Vagina (tissue), 2 donors: ENCODE data around the gene JPH2. TPM values are rescaled to one million over a fixed set of nuclear protein-coding genes. Genes with fewer than 3 reads are reported as not detected.

Source experiments
- DNase-seq, 2 donors: peaks; one replicate each; pipeline ENCODE4 v3.0.0-alpha.2; 2017; ENCODE audit errors: extremely low spot score in 2 of 2
- H3K27ac ChIP-seq: fragments of 200-600 bp; sonication (generic); one replicate; pipeline ENCODE4 v1.5.1; 2019
- H3K27me3 ChIP-seq: fragments of 200-600 bp; sonication (generic); one replicate; pipeline ENCODE4 v1.5.1; 2019
- H3K36me3 ChIP-seq, 2 donors: fragments of 200-600 bp; sonication (generic); one replicate each; pipeline ENCODE4 v1.5.1; 2017 to 2019
- H3K4me1 ChIP-seq: fragments of 200-600 bp; sonication (generic); one replicate; pipeline ENCODE4 v1.5.1; 2019
- H3K4me3 ChIP-seq, 2 donors: fragments of 200-600 bp; sonication (generic); 1 replicate in 1 of 2; 2 replicates in 1 of 2; pipeline ENCODE4 v1.5.1; 2016 to 2019
- H3K9me3 ChIP-seq: fragments of 200-600 bp; sonication (generic); one replicate; pipeline ENCODE4 v1.5.1; 2019
- POLR2A ChIP-seq, 2 donors: fragments of 450-650 bp; IDR thresholded peaks; one replicate each; pipeline ENCODE4 v1.6.1; 2017; ENCODE audit warnings: antibody characterized with exemption in 2 of 2, mild to moderate bottlenecking in 2 of 2, moderate library complexity in 2 of 2
- POLR2AphosphoS5 ChIP-seq, 2 donors: sonication (generic); formaldehyde crosslinking; IDR thresholded peaks; one replicate each; pipeline ENCODE4 v1.9.0; 2017; ENCODE audit warnings: antibody characterized with exemption in 2 of 2, mild to moderate bottlenecking in 2 of 2, low read depth in 1 of 2; ENCODE audit not compliant: insufficient read depth in 1 of 2
- intact Hi-C: fragments of 100-400 bp; cut with DNase I; formaldehyde crosslinking; loops from one replicate; pipeline ENCODE4 v1.15.1; 2023
- total RNA-seq: library from RNA; depleted of rRNA; stranded (reverse); fragments of >200 nt; gene quantifications from one replicate; pipeline ENCODE4 v1.2.3, GENCODE V29; 2016
- TF ChIP-seq, protein P1 (sequence below), 3 experiments: fragments of 450-650 bp in 2 of 3; fragments of 200-600 bp in 1 of 3; sonication (generic) in 1 of 3; IDR thresholded peaks; one replicate each; pipeline ENCODE4 v1.5.1; 2017 to 2019; ENCODE audit warnings: antibody characterized with exemption in 3 of 3, mild to moderate bottlenecking in 2 of 3, moderate library complexity in 2 of 3

Gene JPH2
- total RNA-seq, 1 donor from 2014 or later, result 13.8 TPM

GRCh38 chr20:44115762-44116644 is 71.0 kb downstream of the JPH2 start:
- intact Hi-C loops, result loop anchor here (5.0 kb wide), 1 partner anchor 76 kb away; no protein-coding TSS in a partner anchor
- H3K36me3 ChIP-seq, result no peaks in the 10 kb centered on the region
- peaks cover 7% of the 10 kb centered on the region for H3K4me1 ChIP-seq
- no peak for DNase-seq
- no peaks in the 10 kb centered on the region for H3K27me3 ChIP-seq
- no peak overlapping the region for H3K4me3 ChIP-seq
- TF ChIP-seq POLR2A (IDR thresholded peaks at IDR 0.05), result no peak
- TF ChIP-seq POLR2AphosphoS5 (IDR thresholded peaks at IDR 0.05; ENCODE audit: insufficient read depth in 1 of 2, low read depth in 1 of 2), result no peak
- TF ChIP-seq, protein P1, sequence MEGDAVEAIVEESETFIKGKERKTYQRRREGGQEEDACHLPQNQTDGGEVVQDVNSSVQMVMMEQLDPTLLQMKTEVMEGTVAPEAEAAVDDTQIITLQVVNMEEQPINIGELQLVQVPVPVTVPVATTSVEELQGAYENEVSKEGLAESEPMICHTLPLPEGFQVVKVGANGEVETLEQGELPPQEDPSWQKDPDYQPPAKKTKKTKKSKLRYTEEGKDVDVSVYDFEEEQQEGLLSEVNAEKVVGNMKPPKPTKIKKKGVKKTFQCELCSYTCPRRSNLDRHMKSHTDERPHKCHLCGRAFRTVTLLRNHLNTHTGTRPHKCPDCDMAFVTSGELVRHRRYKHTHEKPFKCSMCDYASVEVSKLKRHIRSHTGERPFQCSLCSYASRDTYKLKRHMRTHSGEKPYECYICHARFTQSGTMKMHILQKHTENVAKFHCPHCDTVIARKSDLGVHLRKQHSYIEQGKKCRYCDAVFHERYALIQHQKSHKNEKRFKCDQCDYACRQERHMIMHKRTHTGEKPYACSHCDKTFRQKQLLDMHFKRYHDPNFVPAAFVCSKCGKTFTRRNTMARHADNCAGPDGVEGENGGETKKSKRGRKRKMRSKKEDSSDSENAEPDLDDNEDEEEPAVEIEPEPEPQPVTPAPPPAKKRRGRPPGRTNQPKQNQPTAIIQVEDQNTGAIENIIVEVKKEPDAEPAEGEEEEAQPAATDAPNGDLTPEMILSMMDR (IDR thresholded peaks at IDR 0.05), result no peak
- no peak overlapping the region for H3K27ac ChIP-seq
- no peaks in the 10 kb centered on the region for H3K9me3 ChIP-seq

- intact Hi-C loops, result loop anchor here (5.0 kb wide), 1 partner anchor 77 kb away; no protein-coding TSS in a partner anchor
Measured at GRCh38 chr20:44115181-44115580, 71.8 kb downstream of the JPH2 start.

GRCh38 chr20:44113618-44114376 is 73.2 kb downstream of the JPH2 start:
- Histone ChIP-seq H3K4me3 (no peak overlapping the region), H3K27ac (no peak overlapping the region), H3K9me3 (no peaks in the 10 kb centered on the region), H3K27me3 (no peaks in the 10 kb centered on the region), H3K4me1 (peaks cover 7% of the 10 kb centered on the region), H3K36me3 (no peaks in the 10 kb centered on the region)
- intact Hi-C loops, result no loop called here
- TF ChIP-seq POLR2AphosphoS5 (IDR thresholded peaks at IDR 0.05; ENCODE audit: insufficient read depth in 1 of 2, low read depth in 1 of 2), result no peak
- no peak for TF ChIP-seq POLR2A (IDR thresholded peaks at IDR 0.05)
- TF ChIP-seq, protein P1 (IDR thresholded peaks at IDR 0.05), result no peak
- peak; percentile 56 to 77 for DNase-seq

More at GRCh38 chr20:44115181-44115580, 71.8 kb downstream of the JPH2 start:
- H3K27ac ChIP-seq, result no peak overlapping the region
- H3K4me1 ChIP-seq, result peaks cover 7% of the 10 kb centered on the region
- H3K36me3 ChIP-seq, result no peaks in the 10 kb centered on the region
- DNase-seq, result peak in 1 of 2 donors; percentile 56
- no peak for TF ChIP-seq POLR2AphosphoS5 (IDR thresholded peaks at IDR 0.05; ENCODE audit: insufficient read depth in 1 of 2, low read depth in 1 of 2)
- TF ChIP-seq, protein P1 (IDR thresholded peaks at IDR 0.05), result no peak
- no peak for TF ChIP-seq POLR2A (IDR thresholded peaks at IDR 0.05)
- no peaks in the 10 kb centered on the region for H3K27me3 ChIP-seq
- H3K9me3 ChIP-seq, result no peaks in the 10 kb centered on the region
- H3K4me3 ChIP-seq, result no peak overlapping the region

DNA sequence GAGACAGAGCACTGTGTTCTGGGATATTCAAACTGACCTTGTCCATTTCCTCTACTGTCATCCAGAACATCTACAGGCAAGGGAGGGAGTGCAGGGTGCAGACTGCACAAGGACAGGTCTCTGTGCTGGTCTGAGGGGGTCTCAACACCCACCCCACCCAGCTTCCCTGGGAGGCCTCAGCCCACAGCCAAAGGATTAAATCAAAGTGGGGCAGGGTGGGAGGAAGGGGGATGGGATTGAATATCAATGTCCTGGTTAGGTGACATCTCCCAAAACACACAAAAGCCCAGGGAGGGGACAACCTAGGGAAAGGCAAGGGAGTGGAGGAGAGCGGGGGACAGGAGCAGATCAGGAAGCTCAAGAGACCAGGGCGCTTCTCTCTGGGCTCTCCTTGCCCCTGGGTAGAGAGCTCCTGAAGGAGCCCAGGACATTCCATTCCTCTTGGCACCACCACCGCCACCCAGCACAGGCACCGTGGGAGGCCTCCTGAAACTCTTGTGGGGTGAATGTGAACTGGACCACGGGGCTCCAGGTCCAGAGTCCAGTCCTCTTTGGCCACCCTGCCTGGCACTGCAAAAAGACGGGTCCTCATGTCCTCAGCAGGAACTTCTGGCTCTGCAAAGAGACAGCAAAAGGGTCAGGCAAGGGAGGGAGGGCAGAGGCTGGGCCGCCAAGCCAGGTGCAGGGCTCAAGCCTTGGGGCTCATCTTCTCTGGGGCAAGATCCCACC is 73.9 kb downstream of the JPH2 start:
- H3K36me3 ChIP-seq, result no peaks in the 10 kb centered on the region
- no peaks in the 10 kb centered on the region for H3K27me3 ChIP-seq
- no peaks in the 10 kb centered on the region for H3K9me3 ChIP-seq
- intact Hi-C loops, result no loop called here
- H3K4me1 ChIP-seq, result peaks cover 7% of the 10 kb centered on the region
- no peak for TF ChIP-seq POLR2A (IDR thresholded peaks at IDR 0.05)
- TF ChIP-seq POLR2AphosphoS5 (IDR thresholded peaks at IDR 0.05; ENCODE audit: insufficient read depth in 1 of 2, low read depth in 1 of 2), result no peak
- TF ChIP-seq, protein P1 (IDR thresholded peaks at IDR 0.05), result no peak
- H3K4me3 ChIP-seq, result no peak overlapping the region
- peak; percentile 58 to 64 for DNase-seq
- no peak overlapping the region for H3K27ac ChIP-seq
